HEK293 (cell line): Measurements from ENCODE around the gene DUSP21.
A peak's percentile ranks its signal among the peaks of the same experiment; 100 is the strongest.

Source experiments
- CTCF ChIA-PET: fragments of 350-600 bp; formaldehyde crosslinking; extraction: SDS; loops from one replicate; lab custom pipeline; 2021; ENCODE audit warnings: antibody characterized with exemption; lab: Yijun Ruan, JAX
- POLR2A ChIA-PET: fragments of 300-600 bp; formaldehyde crosslinking; extraction: SDS; loops from one replicate; lab custom pipeline; 2020; ENCODE audit warnings: antibody characterized with exemption, inconsistent platforms; lab: Yijun Ruan, JAX
- H3K27ac ChIP-seq: fragments of 200-500 bp; sonication (Bioruptor generic); 2 replicates; pipeline ENCODE4 v1.5.1; 2014; ENCODE audit warnings: low read depth, low read length, control low read depth, inconsistent platforms; ENCODE audit errors: extremely low read depth
- H3K36me3 ChIP-seq, 2 experiments: fragments of 200-500 bp in 1 of 2; sonication (Bioruptor generic) in 1 of 2; 1 replicate in 1 of 2; 2 replicates in 1 of 2; pipeline ENCODE4 v1.5.1; 2014 to 2017; ENCODE audit warnings: inconsistent platforms in 2 of 2, low read length in 2 of 2; ENCODE audit not compliant: control insufficient read depth in 2 of 2, insufficient read depth in 1 of 2
- H3K4me1 ChIP-seq: fragments of 200-500 bp; sonication (Bioruptor generic); 2 replicates; pipeline ENCODE4 v1.5.1; 2014; ENCODE audit warnings: mild to moderate bottlenecking, low read length, inconsistent platforms; ENCODE audit not compliant: control insufficient read depth, insufficient read depth
- H3K4me3 ChIP-seq: 2 replicates; pipeline ENCODE4 v1.5.1; 2011; ENCODE audit warnings: low read depth, mild to moderate bottlenecking, control low read depth, low read length, moderate library complexity
- H3K9me3 ChIP-seq: fragments of 200-500 bp; sonication (Bioruptor generic); 2 replicates; pipeline ENCODE4 v1.5.1; 2014; ENCODE audit warnings: low read depth, low read length, inconsistent platforms; ENCODE audit not compliant: control insufficient read depth, insufficient read depth
- IKZF3 ChIP-seq: fragments of 450-650 bp; IDR thresholded peaks from 2 replicates; pipeline ENCODE4 v1.5.0; 2018; ENCODE audit warnings: missing biosample characterization, mild to moderate bottlenecking, missing genetic modification characterization, moderate library complexity
- KLF17 ChIP-seq: fragments of 450-650 bp; formaldehyde crosslinking; IDR thresholded peaks from 2 replicates; pipeline ENCODE4 v1.5.1; 2016; ENCODE audit warnings: missing biosample characterization, missing genetic modification characterization
- KLF7 ChIP-seq: fragments of 450-650 bp; formaldehyde crosslinking; IDR thresholded peaks from 2 replicates; pipeline ENCODE4 v1.5.1; 2016; ENCODE audit warnings: missing biosample characterization, missing genetic modification characterization, borderline replicate concordance
- PATZ1 ChIP-seq: fragments of 450-650 bp; formaldehyde crosslinking; IDR thresholded peaks from 2 replicates; pipeline ENCODE4 v1.5.1; 2016; ENCODE audit warnings: missing biosample characterization, missing genetic modification characterization
- SCRT2 ChIP-seq: fragments of 450-650 bp; formaldehyde crosslinking; IDR thresholded peaks from 2 replicates; pipeline ENCODE4 v1.5.1; 2016; ENCODE audit warnings: missing biosample characterization, missing genetic modification characterization
- SP3 ChIP-seq: fragments of 450-650 bp; formaldehyde crosslinking; IDR thresholded peaks from 2 replicates; pipeline ENCODE4 v1.5.1; 2016; ENCODE audit warnings: missing biosample characterization, missing genetic modification characterization
- YY2 ChIP-seq: fragments of 450-650 bp; formaldehyde crosslinking; IDR thresholded peaks from 2 replicates; pipeline ENCODE4 v1.5.1; 2016; ENCODE audit warnings: missing biosample characterization, missing genetic modification characterization
- ZBTB21 ChIP-seq: fragments of 450-650 bp; formaldehyde crosslinking; IDR thresholded peaks from 2 replicates; pipeline ENCODE4 v1.5.1; 2017; ENCODE audit warnings: missing biosample characterization, missing genetic modification characterization
- ZBTB7A ChIP-seq: fragments of 450-650 bp; formaldehyde crosslinking; IDR thresholded peaks from 2 replicates; pipeline ENCODE4 v1.5.1; 2016; ENCODE audit warnings: low read depth, missing biosample characterization, missing genetic modification characterization
- ZEB2 ChIP-seq: fragments of 450-650 bp; formaldehyde crosslinking; IDR thresholded peaks from 2 replicates; pipeline ENCODE4 v1.5.1; 2016; ENCODE audit warnings: missing biosample characterization, missing genetic modification characterization
- ZFP3 ChIP-seq: fragments of 450-650 bp; formaldehyde crosslinking; IDR thresholded peaks from 2 replicates; pipeline ENCODE4 v1.5.1; 2016; ENCODE audit warnings: low read depth, missing biosample characterization, missing genetic modification characterization
- ZNF157 ChIP-seq: fragments of 450-650 bp; formaldehyde crosslinking; IDR thresholded peaks from 2 replicates; pipeline ENCODE4 v1.5.1; 2016; ENCODE audit warnings: missing biosample characterization, missing genetic modification characterization
- ZNF16 ChIP-seq: fragments of 450-650 bp; formaldehyde crosslinking; IDR thresholded peaks from 2 replicates; pipeline ENCODE4 v1.5.1; 2016; ENCODE audit warnings: low read depth, missing biosample characterization, missing genetic modification characterization
- ZNF221 ChIP-seq: fragments of 450-650 bp; formaldehyde crosslinking; IDR thresholded peaks from 2 replicates; pipeline ENCODE4 v1.5.1; 2017; ENCODE audit warnings: missing biosample characterization, missing genetic modification characterization, borderline replicate concordance
- ZNF292 ChIP-seq: fragments of 450-650 bp; formaldehyde crosslinking; IDR thresholded peaks from 2 replicates; pipeline ENCODE4 v1.5.1; 2016; ENCODE audit warnings: low read depth, missing biosample characterization, missing genetic modification characterization, borderline replicate concordance
- ZNF350 ChIP-seq: fragments of 450-650 bp; formaldehyde crosslinking; IDR thresholded peaks from 2 replicates; pipeline ENCODE4 v1.5.0; 2017; ENCODE audit warnings: missing biosample characterization, mild to moderate bottlenecking, missing genetic modification characterization
- ZNF48 ChIP-seq: fragments of 450-650 bp; formaldehyde crosslinking; IDR thresholded peaks from 2 replicates; pipeline ENCODE4 v1.5.1; 2016; ENCODE audit warnings: missing biosample characterization, missing genetic modification characterization
- ZNF624 ChIP-seq: fragments of 450-650 bp; formaldehyde crosslinking; IDR thresholded peaks from 2 replicates; pipeline ENCODE4 v1.5.1; 2017; ENCODE audit warnings: missing biosample characterization, missing genetic modification characterization
- ZNF654 ChIP-seq: fragments of 450-650 bp; formaldehyde crosslinking; IDR thresholded peaks from 2 replicates; pipeline ENCODE4 v1.5.1; 2016; ENCODE audit warnings: low read depth, missing biosample characterization, missing genetic modification characterization
- ZNF658 ChIP-seq: fragments of 450-650 bp; formaldehyde crosslinking; IDR thresholded peaks from 2 replicates; pipeline ENCODE4; 2016; ENCODE audit warnings: missing biosample characterization, missing genetic modification characterization
- ZNF677 ChIP-seq: fragments of 450-650 bp; IDR thresholded peaks from 2 replicates; pipeline ENCODE4 v1.5.0; 2018; ENCODE audit warnings: missing biosample characterization, mild to moderate bottlenecking, missing genetic modification characterization, moderate library complexity
- ZNF76 ChIP-seq: fragments of 450-650 bp; formaldehyde crosslinking; IDR thresholded peaks from 2 replicates; pipeline ENCODE4; 2016; ENCODE audit warnings: low read depth, missing biosample characterization, missing genetic modification characterization, borderline replicate concordance
- ZNF777 ChIP-seq: fragments of 450-650 bp; formaldehyde crosslinking; IDR thresholded peaks from 2 replicates; pipeline ENCODE4 v1.5.1; 2017; ENCODE audit warnings: missing biosample characterization, missing genetic modification characterization, borderline replicate concordance
- ZNF785 ChIP-seq: fragments of 450-650 bp; formaldehyde crosslinking; IDR thresholded peaks from 2 replicates; pipeline ENCODE4 v1.5.1; 2016; ENCODE audit warnings: missing biosample characterization, missing genetic modification characterization
- ZSCAN18 ChIP-seq: fragments of 450-650 bp; formaldehyde crosslinking; IDR thresholded peaks from 2 replicates; pipeline ENCODE4 v1.5.1; 2016; ENCODE audit warnings: missing biosample characterization, missing genetic modification characterization
- ZSCAN23 ChIP-seq: fragments of 450-650 bp; formaldehyde crosslinking; IDR thresholded peaks from 2 replicates; pipeline ENCODE4 v1.5.1; 2016; ENCODE audit warnings: missing biosample characterization, missing genetic modification characterization
- ZXDB ChIP-seq: fragments of 450-650 bp; formaldehyde crosslinking; IDR thresholded peaks from 2 replicates; pipeline ENCODE4 v1.5.1; 2016; ENCODE audit warnings: missing biosample characterization, missing genetic modification characterization
- TF ChIP-seq, protein P1 (sequence below): fragments of 450-650 bp; formaldehyde crosslinking; IDR thresholded peaks from 2 replicates; pipeline ENCODE4 v1.5.1; 2016; ENCODE audit warnings: missing biosample characterization, missing genetic modification characterization
- TF ChIP-seq, protein P2 (sequence below): fragments of 450-650 bp; formaldehyde crosslinking; IDR thresholded peaks from 2 replicates; pipeline ENCODE4; 2016; ENCODE audit warnings: missing biosample characterization, missing genetic modification characterization
- TF ChIP-seq, protein P3 (sequence below): fragments of 450-650 bp; formaldehyde crosslinking; IDR thresholded peaks from 2 replicates; pipeline ENCODE4 v1.5.1; 2016; ENCODE audit warnings: missing biosample characterization, missing genetic modification characterization

The DUSP21 gene

DNA sequence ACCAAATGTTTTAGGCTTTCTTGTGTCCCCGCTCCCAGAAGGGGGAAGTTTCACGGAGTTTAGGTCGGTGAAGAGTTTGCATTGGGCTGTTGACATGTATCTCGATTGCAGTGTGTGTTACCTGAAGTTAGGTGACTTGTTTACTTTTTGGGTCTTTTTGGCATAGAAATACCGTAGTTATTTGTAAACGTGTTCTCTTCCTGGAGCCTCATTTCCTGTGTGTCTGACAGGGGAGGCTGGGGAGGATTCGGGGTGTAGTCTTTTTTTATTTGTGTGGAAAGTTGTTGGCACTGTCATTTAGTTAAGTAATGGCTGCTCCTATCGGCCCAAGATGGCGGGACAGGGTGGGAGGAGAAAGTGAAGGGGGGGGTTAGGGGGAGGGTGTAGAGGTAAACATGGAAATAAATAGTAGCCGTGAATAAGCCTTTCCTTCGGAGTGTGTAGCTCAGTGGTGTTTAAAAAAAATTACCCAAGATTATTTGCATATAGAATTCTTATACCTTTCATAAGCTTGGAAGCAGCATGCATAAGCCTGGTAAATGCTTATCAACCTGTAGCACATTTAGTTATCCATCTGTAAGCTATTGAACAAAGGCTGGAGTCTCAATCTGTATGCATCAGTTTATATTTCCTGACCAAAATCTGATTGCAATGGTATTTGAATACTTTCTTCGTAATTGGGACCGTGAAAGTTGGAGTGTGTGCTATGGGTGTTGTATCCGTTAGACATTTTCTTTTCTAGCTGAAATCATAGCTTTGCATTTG is 30.8 kb downstream of the DUSP21 start (continued):
- no peak for TF ChIP-seq ZNF350 (tag by site-specific recombination)
- no peak for TF ChIP-seq ZNF785 (tag by site-specific recombination)
- no peak for TF ChIP-seq ZNF157 (tag by site-specific recombination)
- peak; percentile 87 for TF ChIP-seq SCRT2 (tag by site-specific recombination)
- no peak for TF ChIP-seq ZNF48 (tag by site-specific recombination)
- TF ChIP-seq, protein P1, sequence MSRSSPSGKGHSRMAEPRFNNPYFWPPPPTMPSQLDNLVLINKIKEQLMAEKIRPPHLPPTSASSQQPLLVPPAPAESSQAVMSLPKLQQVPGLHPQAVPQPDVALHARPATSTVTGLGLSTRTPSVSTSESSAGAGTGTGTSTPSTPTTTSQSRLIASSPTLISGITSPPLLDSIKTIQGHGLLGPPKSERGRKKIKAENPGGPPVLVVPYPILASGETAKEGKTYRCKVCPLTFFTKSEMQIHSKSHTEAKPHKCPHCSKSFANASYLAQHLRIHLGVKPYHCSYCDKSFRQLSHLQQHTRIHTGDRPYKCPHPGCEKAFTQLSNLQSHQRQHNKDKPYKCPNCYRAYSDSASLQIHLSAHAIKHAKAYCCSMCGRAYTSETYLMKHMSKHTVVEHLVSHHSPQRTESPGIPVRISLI, result peak; percentile 31; the same call in 1 of the 2 replicates
- TF ChIP-seq ZSCAN18 (tag by site-specific recombination), result no peak
- TF ChIP-seq ZNF76 (tag by site-specific recombination), result 0 out of 2 replicates have a peak, but pooled peaks have one; percentile 19
- no peak for TF ChIP-seq ZNF677 (tag by site-specific recombination)
- TF ChIP-seq ZNF777 (tag by site-specific recombination), result no peak
- TF ChIP-seq PATZ1, result peak; percentile 90
- no peak for TF ChIP-seq ZNF624 (tag by site-specific recombination)
- TF ChIP-seq ZNF654 (tag by site-specific recombination), result no peak
- TF ChIP-seq KLF7 (tag by site-specific recombination), result no peak
- peak; percentile 46; the same call in 1 of the 2 replicates for TF ChIP-seq SP3 (tag by site-specific recombination)
- TF ChIP-seq, protein P2, sequence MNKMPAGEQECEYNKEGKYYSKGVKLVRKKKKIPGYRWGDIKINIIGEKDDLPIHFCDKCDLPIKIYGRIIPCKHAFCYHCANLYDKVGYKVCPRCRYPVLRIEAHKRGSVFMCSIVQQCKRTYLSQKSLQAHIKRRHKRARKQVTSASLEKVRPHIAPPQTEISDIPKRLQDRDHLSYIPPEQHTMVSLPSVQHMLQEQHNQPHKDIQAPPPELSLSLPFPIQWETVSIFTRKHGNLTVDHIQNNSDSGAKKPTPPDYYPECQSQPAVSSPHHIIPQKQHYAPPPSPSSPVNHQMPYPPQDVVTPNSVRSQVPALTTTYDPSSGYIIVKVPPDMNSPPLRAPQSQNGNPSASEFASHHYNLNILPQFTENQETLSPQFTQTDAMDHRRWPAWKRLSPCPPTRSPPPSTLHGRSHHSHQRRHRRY (tag by site-specific recombination), result no peak
- TF ChIP-seq ZSCAN23, result 0 out of 2 replicates have a peak, but pooled peaks have one; percentile 35

- H3K27ac ChIP-seq, result no peak overlapping the region
- TF ChIP-seq, protein P3, sequence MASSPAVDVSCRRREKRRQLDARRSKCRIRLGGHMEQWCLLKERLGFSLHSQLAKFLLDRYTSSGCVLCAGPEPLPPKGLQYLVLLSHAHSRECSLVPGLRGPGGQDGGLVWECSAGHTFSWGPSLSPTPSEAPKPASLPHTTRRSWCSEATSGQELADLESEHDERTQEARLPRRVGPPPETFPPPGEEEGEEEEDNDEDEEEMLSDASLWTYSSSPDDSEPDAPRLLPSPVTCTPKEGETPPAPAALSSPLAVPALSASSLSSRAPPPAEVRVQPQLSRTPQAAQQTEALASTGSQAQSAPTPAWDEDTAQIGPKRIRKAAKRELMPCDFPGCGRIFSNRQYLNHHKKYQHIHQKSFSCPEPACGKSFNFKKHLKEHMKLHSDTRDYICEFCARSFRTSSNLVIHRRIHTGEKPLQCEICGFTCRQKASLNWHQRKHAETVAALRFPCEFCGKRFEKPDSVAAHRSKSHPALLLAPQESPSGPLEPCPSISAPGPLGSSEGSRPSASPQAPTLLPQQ (tag by site-specific recombination), result no peak
- no peak for TF ChIP-seq ZBTB7A (tag by site-specific recombination)
- no peak for TF ChIP-seq ZNF658 (tag by site-specific recombination)
- no peak for TF ChIP-seq ZNF221 (tag by site-specific recombination)
- no peak for TF ChIP-seq KLF17 (tag by site-specific recombination)
- TF ChIP-seq ZEB2 (tag by site-specific recombination), result no peak
- no peak for TF ChIP-seq ZNF292
- no peak for TF ChIP-seq IKZF3 (tag by site-specific recombination)
- TF ChIP-seq ZXDB, result no peak
- no peak for TF ChIP-seq ZNF16 (tag by site-specific recombination)
- no peak for TF ChIP-seq ZBTB21 (tag by site-specific recombination)
- no peak for TF ChIP-seq YY2 (tag by site-specific recombination)
- no peak for TF ChIP-seq ZFP3 (tag by site-specific recombination)
These were observed 31.3 kb downstream of the DUSP21 start for GRCh38 chrX:44875185-44875489.

More at GRCh38 chrX:44875185-44875489, 31.3 kb downstream of the DUSP21 start:
- H3K4me3 ChIP-seq, result peak overlapping the region; percentile 94
- no peaks in the 10 kb centered on the region for H3K9me3 ChIP-seq
- CTCF ChIA-PET, result interaction anchor here (0.6 to 2.3 kb wide), 4 partner anchors 12 to 500 kb away, joined by 3 to 8 read pairs (median 3); no protein-coding TSS in a partner anchor
- peaks cover 3 to 5% of the 10 kb centered on the region in 2 experiments for H3K36me3 ChIP-seq
- H3K4me1 ChIP-seq, result no peaks in the 10 kb centered on the region
- POLR2A ChIA-PET, result interaction anchor here (1.1 kb wide), 1 partner anchor 195 kb away, joined by 3 read pairs; no protein-coding TSS in a partner anchor
